Hematopoietic multipotent progenitor cell treated with erythropoietin and hydrocortisone succinate and interleukin-3 and kit ligand, for 15 days (in vitro differentiated cells): Measurements from ENCODE around the gene LGALS12.
"Not testable (repeated sequence)": the region's sequence is repeated elsewhere in the genome, so short reads cannot be mapped to it uniquely, and the experiment has no call there.

Source experiments
- DNase-seq: peaks from one replicate; pipeline ENCODE4 v3.0.0-alpha.2; 2015; ENCODE audit warnings: low spot score

Gene LGALS12

DNA sequence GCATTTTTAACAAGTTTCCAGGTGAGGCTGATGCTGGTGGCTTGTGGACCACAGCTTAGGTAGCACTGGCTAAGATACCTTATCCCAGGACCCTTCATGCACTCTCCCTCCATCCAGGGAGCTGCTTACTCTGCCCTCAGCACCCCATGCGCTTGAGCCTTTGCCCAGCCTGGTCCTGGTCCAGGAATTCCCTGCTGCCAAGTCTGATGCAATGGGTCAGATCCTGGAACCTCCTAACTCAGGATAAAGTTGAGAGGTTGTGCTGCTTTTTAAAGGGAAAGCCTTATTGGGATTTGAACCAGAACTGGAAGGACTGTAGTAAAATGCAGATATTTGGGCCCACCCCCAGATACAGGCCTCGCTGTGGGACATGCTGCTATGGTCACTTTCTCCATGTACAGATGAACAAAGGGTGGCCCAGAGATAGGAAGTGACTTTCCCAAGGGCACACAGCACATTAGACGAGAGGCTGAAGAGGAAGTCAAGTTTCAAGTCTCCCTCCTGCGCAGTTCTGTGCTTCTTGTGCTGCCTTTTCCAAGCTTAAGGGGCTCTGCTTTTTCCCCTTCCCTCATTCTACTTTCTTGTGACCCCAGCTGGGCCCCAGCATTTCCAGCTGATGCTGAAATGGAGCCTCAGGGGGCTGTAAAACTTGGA lies 824 bp upstream of the LGALS12 start:
- DNase-seq, result no peak

- DNase-seq, result no peak
Observed at GRCh38 chr11:63506876-63507275, 992 bp downstream of the LGALS12 start.

GRCh38 chr11:63507511-63507910 lies 1.6 kb downstream of the LGALS12 start:
- no peak for DNase-seq

DNA sequence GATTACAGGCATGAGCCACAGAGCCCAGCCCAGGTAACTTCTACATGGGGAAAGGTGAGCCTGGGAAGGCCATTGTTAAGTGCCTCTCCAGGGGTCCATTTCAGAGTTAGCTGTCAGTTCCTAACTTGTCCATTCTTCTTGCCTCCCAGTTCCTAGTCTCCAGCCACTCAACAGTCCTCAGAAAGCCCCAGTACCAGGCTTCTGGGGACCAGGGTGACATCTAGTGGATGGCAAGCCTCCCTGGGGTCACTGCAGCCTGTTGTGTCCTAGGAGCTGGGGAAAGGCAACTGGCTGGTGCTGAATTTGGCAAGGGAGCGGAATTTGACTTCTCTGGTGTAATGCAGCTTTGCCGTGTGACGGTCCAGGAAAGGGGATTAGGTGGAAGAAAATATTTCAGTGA lies 2.1 kb downstream of the LGALS12 start:
- DNase-seq, result peak; percentile 20

DNA sequence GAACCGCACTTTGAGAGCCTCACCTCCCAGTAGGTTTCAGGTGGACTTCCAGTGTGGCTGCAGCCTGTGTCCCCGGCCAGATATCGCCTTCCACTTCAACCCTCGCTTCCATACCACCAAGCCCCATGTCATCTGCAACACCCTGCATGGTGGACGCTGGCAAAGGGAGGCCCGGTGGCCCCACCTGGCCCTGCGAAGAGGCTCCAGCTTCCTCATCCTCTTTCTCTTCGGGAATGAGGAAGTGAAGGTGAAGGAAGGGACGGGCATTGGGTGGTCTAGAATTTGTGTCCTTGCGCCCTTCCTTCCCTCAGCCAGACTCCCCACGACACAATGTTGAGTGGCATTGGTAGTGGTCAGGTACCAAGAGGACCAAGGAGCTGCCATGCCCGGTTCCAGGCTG lies 2.9 kb downstream of the LGALS12 start:
- no peak for DNase-seq

DNA sequence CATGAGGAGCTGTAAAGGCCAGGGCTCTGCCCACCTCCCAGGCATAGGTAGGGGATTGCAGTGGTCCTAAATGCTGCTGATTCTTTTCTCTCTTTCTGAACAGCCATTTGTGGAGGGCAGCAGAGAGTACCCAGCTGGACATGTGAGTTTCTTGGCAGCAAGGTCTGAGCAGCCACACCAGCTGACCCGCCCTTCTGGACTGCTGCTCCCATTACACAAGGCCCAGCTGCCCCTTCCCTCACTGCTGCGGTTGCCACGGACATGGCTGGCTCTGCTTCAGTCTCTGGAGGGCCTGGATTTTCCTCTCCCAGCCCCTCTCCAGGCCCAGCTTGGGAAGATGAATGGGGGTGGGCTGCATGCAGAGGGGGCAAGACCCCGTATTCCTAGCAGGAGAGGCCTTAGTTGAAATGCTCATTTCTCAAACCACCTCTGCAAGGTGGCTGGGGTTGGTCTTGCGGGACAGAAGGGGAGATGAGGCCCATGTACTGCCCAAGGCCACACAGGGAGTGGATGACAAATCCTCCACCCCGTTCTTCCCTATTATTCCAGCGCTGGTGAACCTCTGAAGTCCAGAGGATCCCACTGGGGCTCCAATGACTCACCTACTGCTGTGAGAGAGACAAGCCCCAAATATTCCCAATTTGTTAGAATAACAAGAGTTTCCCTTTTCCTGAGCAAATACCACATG lies 4.6 kb downstream of the LGALS12 start:
- DNase-seq, result no peak

- DNase-seq, result no peak
Observed at GRCh38 chr11:63511048-63511748, 5.3 kb downstream of the LGALS12 start.

DNA sequence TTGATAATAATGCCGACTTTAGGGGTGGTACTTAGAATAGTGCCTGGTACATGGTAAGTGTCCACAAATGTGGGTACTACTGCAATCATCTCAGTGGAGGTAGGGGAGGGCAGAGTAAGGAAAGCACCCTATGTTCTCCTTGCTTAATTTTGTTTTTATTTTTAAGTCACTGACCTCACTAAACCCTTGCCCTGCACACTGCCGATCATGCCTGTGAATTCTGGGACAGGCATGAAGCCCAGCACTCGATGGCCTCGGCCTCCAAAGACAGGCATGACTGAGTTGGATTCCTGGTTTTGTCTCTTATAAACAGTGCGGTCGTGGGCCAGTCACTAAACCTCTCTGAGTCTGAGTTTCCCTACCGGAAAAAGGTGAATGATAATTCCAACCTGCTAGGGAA lies 6.9 kb downstream of the LGALS12 start:
- no peak for DNase-seq

DNA sequence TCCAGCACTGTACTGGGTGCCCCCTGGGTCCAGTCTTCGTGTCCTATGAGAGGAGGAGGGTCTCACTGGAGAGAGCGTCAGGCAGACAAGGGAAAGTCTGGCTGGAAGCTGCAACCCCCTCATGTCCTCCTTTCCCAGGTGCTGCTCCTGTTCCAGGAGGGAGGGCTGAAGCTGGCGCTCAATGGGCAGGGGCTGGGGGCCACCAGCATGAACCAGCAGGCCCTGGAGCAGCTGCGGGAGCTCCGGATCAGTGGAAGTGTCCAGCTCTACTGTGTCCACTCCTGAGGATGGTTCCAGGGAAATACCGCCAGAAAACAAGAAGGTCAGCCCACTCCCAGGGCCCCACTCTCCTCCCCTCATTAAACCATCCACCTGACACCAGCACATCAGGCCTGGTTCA lies 10.2 kb downstream of the LGALS12 start:
- DNase-seq, result no peak

DNA sequence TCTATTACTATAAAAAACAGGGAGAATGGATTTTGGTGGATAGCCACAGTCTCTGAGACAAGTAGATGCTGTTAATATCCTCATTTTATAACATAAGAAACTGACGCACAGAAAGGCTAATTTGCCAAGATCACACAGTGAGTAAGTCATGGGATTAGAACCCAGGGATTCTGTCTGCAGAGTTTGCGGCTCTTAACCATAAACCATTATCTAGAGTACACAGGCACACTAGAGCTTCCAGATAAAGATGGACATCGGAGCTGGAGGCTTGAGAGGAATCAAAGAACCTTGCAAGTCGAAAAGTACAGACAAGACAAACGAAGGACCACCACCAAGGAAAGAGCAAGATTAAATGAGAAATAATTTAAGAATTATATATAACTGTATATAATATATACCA lies 11.3 kb downstream of the LGALS12 start:
- no peak for DNase-seq

GRCh38 chr11:63518548-63518947 lies 12.7 kb downstream of the LGALS12 start:
- no peak for DNase-seq

DNA sequence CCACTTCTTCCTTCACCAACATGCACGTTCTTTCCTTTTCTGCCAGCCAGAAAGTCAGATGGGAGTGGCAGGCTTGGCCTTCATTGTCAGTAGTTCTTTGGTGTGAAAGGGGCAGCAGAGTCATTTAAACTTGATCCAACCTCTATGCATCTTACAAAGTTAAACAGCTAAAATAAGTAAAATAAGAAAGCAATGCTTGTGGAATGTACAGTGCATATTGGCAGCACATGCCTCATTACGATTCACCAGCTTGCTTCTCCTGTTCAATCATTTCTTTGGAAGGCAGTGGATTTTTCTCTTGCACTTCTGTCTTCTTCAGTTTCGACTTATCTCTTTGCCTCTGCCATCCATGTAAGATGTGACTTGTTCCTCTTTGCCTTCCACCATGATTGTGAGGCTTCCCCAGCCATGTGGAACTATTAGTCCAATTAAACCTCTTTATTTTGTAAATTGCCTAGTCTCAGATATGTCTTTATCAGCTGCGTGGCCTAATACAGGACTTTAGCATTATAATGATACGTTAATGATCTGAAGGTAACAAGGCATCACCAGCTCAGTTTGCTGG lies 14.8 kb downstream of the LGALS12 start:
- no peak for DNase-seq

DNA sequence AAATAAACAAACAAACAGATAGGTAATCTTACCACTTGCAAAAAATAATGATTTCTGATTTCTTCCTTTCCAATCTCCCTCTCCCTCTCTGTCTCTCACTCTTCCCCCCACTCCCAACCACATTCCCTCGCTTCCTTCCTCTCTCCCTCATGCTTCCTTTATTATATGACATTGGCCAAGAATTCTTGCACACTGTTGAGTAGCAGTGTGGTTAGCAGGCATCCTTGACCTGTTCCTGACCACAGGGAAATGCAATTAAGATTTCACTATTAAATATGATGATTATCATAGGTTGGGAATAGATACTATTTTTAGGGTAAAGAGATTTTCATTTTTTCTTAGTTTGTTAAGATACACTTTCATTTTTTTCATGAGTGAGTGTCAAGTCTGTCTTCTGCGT lies 16.0 kb downstream of the LGALS12 start:
- DNase-seq, result no peak

- no peak for DNase-seq
Observed at GRCh38 chr11:63523151-63523550, 17.3 kb downstream of the LGALS12 start.

DNA sequence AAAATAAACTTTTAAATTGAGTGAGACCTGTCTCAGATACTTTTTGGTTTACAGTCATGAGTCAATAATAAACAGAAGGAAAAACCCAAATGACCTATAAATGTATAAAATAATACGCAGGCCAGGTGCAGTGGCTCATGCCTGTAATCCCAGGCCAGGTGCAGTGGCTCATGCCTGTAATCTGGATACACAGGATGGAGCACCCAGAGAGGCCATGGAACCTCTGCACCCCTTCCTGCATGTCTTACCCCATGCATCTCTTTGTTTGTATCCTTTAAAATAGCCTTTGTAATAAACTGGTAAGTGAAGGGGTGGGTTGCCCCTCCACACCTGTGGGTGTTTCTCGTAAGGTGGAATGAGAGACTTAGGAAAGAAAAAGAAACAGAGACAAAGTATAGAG lies 21.8 kb downstream of the LGALS12 start:
- no peak for DNase-seq

GRCh38 chr11:63528156-63528555 lies 22.3 kb downstream of the LGALS12 start:
- not testable (repeated sequence) for DNase-seq

DNA sequence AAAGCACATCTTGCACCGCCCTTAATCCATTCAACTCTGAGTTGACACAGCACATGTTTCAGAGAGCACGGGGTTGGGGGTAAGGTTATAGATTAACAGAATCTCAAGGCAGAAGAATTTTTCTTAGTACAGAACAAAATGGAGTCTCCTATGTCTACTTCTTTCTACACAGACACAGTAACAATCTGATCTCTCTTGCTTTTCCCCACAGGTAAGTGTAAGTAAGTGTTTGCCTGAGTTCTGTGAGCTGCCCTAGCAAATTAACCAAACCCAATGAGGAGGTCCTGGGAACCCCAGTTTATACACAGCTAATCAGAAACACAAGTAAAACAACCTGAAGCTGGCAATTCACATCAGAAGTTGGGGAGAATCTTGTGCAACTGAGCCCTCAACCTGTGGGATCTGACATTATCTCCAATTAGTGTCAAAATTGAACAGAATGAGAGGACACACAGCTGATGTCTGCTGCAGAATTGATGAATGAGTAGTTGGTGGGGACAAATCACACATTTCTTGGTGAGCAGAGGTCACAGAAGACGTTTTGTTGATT lies 22.9 kb downstream of the LGALS12 start:
- DNase-seq, result not testable (repeated sequence)

GRCh38 chr11:63529373-63529772 lies 23.5 kb downstream of the LGALS12 start:
- not testable (repeated sequence) for DNase-seq

DNA sequence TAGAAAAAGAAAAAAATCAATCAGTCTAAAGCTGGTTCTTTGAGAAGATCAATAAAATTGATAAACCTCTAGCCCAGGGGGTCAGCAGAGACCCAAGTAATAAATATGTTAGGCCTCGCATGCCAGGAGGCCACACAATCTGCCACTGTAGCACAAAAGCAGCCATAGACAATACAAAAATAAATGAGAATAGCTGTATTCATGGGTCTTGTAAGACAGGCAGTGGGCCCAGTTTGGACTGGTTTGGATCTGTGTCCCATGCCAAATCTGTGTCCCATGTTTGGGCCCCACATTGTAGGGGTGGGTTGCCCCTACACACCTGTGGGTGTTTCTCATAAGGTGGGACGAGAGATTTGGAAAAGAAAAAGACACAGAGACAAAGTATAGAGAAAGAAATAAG lies 24.1 kb downstream of the LGALS12 start:
- no peak for DNase-seq

DNA sequence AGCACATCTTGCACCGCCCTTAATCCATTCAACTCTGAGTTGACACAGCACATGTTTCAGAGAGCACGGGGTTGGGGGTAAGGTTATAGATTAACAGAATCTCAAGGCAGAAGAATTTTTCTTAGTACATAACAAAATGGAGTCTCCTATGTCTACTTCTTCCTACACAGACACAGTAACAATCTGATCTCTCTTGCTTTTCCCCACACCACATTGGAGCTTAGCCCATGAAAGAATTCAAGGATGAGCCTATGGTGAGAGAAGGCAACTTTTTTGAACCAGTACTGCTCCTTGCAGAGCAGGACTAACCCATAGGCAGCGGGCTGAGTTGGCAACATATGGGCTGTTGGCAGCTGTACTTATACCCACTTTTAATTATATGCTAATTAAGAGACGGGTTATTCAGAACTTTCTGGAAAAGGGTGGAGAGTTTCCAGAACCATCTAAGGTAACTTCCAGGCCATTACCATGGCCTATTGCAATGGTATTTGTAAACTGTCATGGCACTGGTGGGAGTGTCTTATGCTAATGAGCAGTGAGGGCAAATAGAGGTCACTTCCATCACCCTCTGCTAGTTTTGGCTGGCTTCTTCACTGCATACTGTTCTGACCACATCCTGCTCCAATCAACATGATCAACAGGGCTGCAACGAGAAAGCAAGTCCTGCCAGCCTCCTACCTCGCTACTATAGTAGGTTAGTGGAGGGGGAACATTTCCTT lies 25.3 kb downstream of the LGALS12 start:
- not testable (repeated sequence) for DNase-seq

GRCh38 chr11:63532117-63532516 lies 26.2 kb downstream of the LGALS12 start:
- DNase-seq, result no peak
